ENCODE data around the gene SDHD. TPM values are rescaled to one million over a fixed set of nuclear protein-coding genes. Genes with fewer than 3 reads are reported as not detected.
"Not testable (repeated sequence)": the region's sequence is repeated elsewhere in the genome, so short reads cannot be mapped to it uniquely, and the experiment has no call there.

SDHD gene
- total RNA-seq, 1 experiment from 2014 or later = 98.9 TPM

- no peak for TF ChIP-seq HMGXB4 (CRISPR knock-in tag; IDR thresholded peaks at IDR 0.05)
- no peak for TF ChIP-seq ZNF219 (CRISPR knock-in tag; IDR thresholded peaks at IDR 0.05; ENCODE audit: borderline replicate concordance)
- TF ChIP-seq ZNF512 (CRISPR knock-in tag; IDR thresholded peaks at IDR 0.05; ENCODE audit: borderline replicate concordance) = no peak
- TF ChIP-seq E2F1 (CRISPR knock-in tag; IDR thresholded peaks at IDR 0.05) = no peak
- no peak for TF ChIP-seq SOX15 (CRISPR knock-in tag; IDR thresholded peaks at IDR 0.05)
- no peak for TF ChIP-seq RORB (CRISPR knock-in tag; IDR thresholded peaks at IDR 0.05)
- no peak for TF ChIP-seq ATF1 (CRISPR knock-in tag; IDR thresholded peaks at IDR 0.05)
- no peak for TF ChIP-seq ATF6 (CRISPR knock-in tag; IDR thresholded peaks at IDR 0.05)
- TF ChIP-seq ZNF138 (CRISPR knock-in tag; conservative IDR thresholded peaks at IDR 0.05) = no peak
Observed at GRCh38 chr11:112044961-112045360, 41.7 kb upstream of the SDHD start (continued).

GRCh38 chr11:112046647-112047046, 40.0 kb upstream of the SDHD start:
- DNase-seq (ENCODE audit: low spot score); POLR2A ChIA-PET; H3K4me3 Mint-ChIP-seq; H3K9me3 Mint-ChIP-seq; CTCF ChIA-PET; ATAC-seq; H3K27me3 Mint-ChIP-seq (ENCODE audit: low read depth); H3K4me1 Mint-ChIP-seq; H3K27ac Mint-ChIP-seq: not testable (repeated sequence)
- peaks cover 76% of the 10 kb centered on the region for H3K36me3 Mint-ChIP-seq

GRCh38 chr11:112048256-112048655, 38.4 kb upstream of the SDHD start:
- H3K4me3 Mint-ChIP-seq; ATAC-seq; H3K4me1 Mint-ChIP-seq; DNase-seq (ENCODE audit: low spot score); H3K27ac Mint-ChIP-seq; H3K9me3 Mint-ChIP-seq; H3K27me3 Mint-ChIP-seq (ENCODE audit: low read depth); CTCF ChIA-PET: not testable (repeated sequence)
- POLR2A ChIA-PET = interaction anchor here (0.7 kb wide), 1 partner anchor 18 kb away, joined by 6 read pairs; no protein-coding TSS in a partner anchor
- peaks cover 83% of the 10 kb centered on the region for H3K36me3 Mint-ChIP-seq

- POLR2A ChIA-PET = no interaction called here
- peaks cover 79% of the 10 kb centered on the region for H3K36me3 Mint-ChIP-seq
- CTCF ChIA-PET = no interaction called here
- H3K27me3 Mint-ChIP-seq (ENCODE audit: low read depth) = no peaks in the 10 kb centered on the region
- H3K4me1 Mint-ChIP-seq = no peaks in the 10 kb centered on the region
- no peaks in the 10 kb centered on the region for H3K9me3 Mint-ChIP-seq
- DNase-seq (ENCODE audit: low spot score) = no peak
- no peak overlapping the region for H3K4me3 Mint-ChIP-seq
- no peak overlapping the region for H3K27ac Mint-ChIP-seq
- ATAC-seq = no peak
- no peak for TF ChIP-seq ERG (CRISPR knock-in tag; IDR thresholded peaks at IDR 0.05)
- no peak for TF ChIP-seq OVOL2 (CRISPR knock-in tag; IDR thresholded peaks at IDR 0.05; ENCODE audit: borderline replicate concordance)
- no peak for TF ChIP-seq TEAD1 (CRISPR knock-in tag; IDR thresholded peaks at IDR 0.05)
- no peak for TF ChIP-seq GTF2I (CRISPR knock-in tag; conservative IDR thresholded peaks at IDR 0.05)
- no peak for TF ChIP-seq NFATC4 (CRISPR knock-in tag; IDR thresholded peaks at IDR 0.05)
- TF ChIP-seq MLX (CRISPR knock-in tag; IDR thresholded peaks at IDR 0.05) = no peak
- no peak for TF ChIP-seq ESRRA (CRISPR knock-in tag; IDR thresholded peaks at IDR 0.05; ENCODE audit: borderline replicate concordance)
- TF ChIP-seq NFE2L1 (CRISPR knock-in tag; IDR thresholded peaks at IDR 0.05) = no peak
- no peak for TF ChIP-seq ATF6 (CRISPR knock-in tag; IDR thresholded peaks at IDR 0.05)
- TF ChIP-seq FOXP4 (CRISPR knock-in tag; IDR thresholded peaks at IDR 0.05) = no peak
Observed at GRCh38 chr11:112049777-112050176, 36.9 kb upstream of the SDHD start.
